ENCODE measurements around the gene FGD5. TPM values are rescaled to one million over a fixed set of nuclear protein-coding genes. Genes with fewer than 3 reads are reported as not detected.

Gene FGD5
- total and polyA plus RNA-seq, 9 of the 15 experiments (the other 6 are each of a cell fraction or from before 2014, with no cell fraction given) = 0.18 TPM; not detected in 8

GRCh38 chr3:14836049-14836468, 17.3 kb downstream of the FGD5 start (continued):
- no peak for TF ChIP-seq BRF2 (IDR thresholded peaks at IDR 0.05; ENCODE audit: borderline replicate concordance, insufficient read depth, insufficient read length)
- no peak for TF ChIP-seq GABPB2 (CRISPR knock-in tag; conservative IDR thresholded peaks at IDR 0.05)
- no peak for TF ChIP-seq WHSC1 (IDR thresholded peaks at IDR 0.05; ENCODE audit: low read length)
- TF ChIP-seq E2F6 (IDR thresholded peaks at IDR 0.05; ENCODE audit: borderline replicate concordance in 1 of 2, extremely low read depth in 1 of 2, insufficient read depth in 1 of 2, insufficient read length in 1 of 2, low read depth in 1 of 2, low read length in 1 of 2, poor library complexity in 1 of 2, severe bottlenecking in 1 of 2) = peak; percentile 31 to 56
- TF ChIP-seq DPF2 (IDR thresholded peaks at IDR 0.05) = peak; percentile 87
- TF ChIP-seq HNRNPUL1 (IDR thresholded peaks at IDR 0.05; ENCODE audit: low read length) = no peak
- no peak for TF ChIP-seq HIVEP1 (CRISPR knock-in tag; IDR thresholded peaks at IDR 0.05)
- TF ChIP-seq PHF21A (IDR thresholded peaks at IDR 0.05; ENCODE audit: borderline replicate concordance, low read depth) = no peak
- TF ChIP-seq, protein P1, sequence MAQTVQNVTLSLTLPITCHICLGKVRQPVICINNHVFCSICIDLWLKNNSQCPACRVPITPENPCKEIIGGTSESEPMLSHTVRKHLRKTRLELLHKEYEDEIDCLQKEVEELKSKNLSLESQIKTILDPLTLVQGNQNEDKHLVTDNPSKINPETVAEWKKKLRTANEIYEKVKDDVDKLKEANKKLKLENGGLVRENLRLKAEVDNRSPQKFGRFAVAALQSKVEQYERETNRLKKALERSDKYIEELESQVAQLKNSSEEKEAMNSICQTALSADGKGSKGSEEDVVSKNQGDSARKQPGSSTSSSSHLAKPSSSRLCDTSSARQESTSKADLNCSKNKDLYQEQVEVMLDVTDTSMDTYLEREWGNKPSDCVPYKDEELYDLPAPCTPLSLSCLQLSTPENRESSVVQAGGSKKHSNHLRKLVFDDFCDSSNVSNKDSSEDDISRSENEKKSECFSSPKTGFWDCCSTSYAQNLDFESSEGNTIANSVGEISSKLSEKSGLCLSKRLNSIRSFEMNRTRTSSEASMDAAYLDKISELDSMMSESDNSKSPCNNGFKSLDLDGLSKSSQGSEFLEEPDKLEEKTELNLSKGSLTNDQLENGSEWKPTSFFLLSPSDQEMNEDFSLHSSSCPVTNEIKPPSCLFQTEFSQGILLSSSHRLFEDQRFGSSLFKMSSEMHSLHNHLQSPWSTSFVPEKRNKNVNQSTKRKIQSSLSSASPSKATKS (CRISPR knock-in tag; IDR thresholded peaks at IDR 0.05) = no peak
- no peak for TF ChIP-seq POU5F1 (IDR thresholded peaks at IDR 0.05; ENCODE audit: borderline replicate concordance, low read depth, low read length, partially characterized antibody)
- peak in 1 of 2 experiments; percentile 34; a peak in 2 of 4 replicates for TF ChIP-seq NRF1 (conservative IDR thresholded peaks at IDR 0.05 in 1 of 2, IDR thresholded peaks at IDR 0.05 in 1 of 2)
- TF ChIP-seq BHLHE40 (IDR thresholded peaks at IDR 0.05; ENCODE audit: low read length) = peak; percentile 52; the same call in 1 of the 2 replicates
- no peak for TF ChIP-seq POLR3G (IDR thresholded peaks at IDR 0.05; ENCODE audit: extremely low read depth, insufficient read length, insufficient replicate concordance)
- no peak for TF ChIP-seq PHB (CRISPR knock-in tag; IDR thresholded peaks at IDR 0.05)
- TF ChIP-seq CBX1 (IDR thresholded peaks at IDR 0.05; ENCODE audit: low read depth) = no peak
- TF ChIP-seq PHTF2 (CRISPR knock-in tag; IDR thresholded peaks at IDR 0.05) = no peak
- TF ChIP-seq TCF7 (IDR thresholded peaks at IDR 0.05; ENCODE audit: borderline replicate concordance) = no peak
- peak; percentile 82; the same call in 1 of the 2 replicates for TF ChIP-seq KLF1 (tag; IDR thresholded peaks at IDR 0.05)
- peak; percentile 88 for TF ChIP-seq CEBPG (CRISPR knock-in tag; IDR thresholded peaks at IDR 0.05)
- no peak; a peak in 2 of 4 replicates for TF ChIP-seq CEBPG (tag; conservative IDR thresholded peaks at IDR 0.05 in 1 of 2, IDR thresholded peaks at IDR 0.05 in 1 of 2)
- no peak for TF ChIP-seq ZNF23 (CRISPR knock-in tag; IDR thresholded peaks at IDR 0.05)
- TF ChIP-seq ARID2 (IDR thresholded peaks at IDR 0.05) = no peak
- TF ChIP-seq, protein P2, sequence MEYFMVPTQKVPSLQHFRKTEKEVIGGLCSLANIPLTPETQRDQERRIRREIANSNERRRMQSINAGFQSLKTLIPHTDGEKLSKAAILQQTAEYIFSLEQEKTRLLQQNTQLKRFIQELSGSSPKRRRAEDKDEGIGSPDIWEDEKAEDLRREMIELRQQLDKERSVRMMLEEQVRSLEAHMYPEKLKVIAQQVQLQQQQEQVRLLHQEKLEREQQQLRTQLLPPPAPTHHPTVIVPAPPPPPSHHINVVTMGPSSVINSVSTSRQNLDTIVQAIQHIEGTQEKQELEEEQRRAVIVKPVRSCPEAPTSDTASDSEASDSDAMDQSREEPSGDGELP (CRISPR knock-in tag; IDR thresholded peaks at IDR 0.05; ENCODE audit: borderline replicate concordance) = peak; percentile 64; the same call in 1 of the 2 replicates
- no peak for TF ChIP-seq GATAD2B (IDR thresholded peaks at IDR 0.05; ENCODE audit: borderline replicate concordance)
- no peak for TF ChIP-seq SAFB (IDR thresholded peaks at IDR 0.05; ENCODE audit: borderline replicate concordance, low read depth, low read length)
- no peak for TF ChIP-seq ZNF24 (IDR thresholded peaks at IDR 0.05)
- no peak for TF ChIP-seq ZNF316 (IDR thresholded peaks at IDR 0.05)
- no peak for TF ChIP-seq TARDBP (IDR thresholded peaks at IDR 0.05)

All from K562 (cell line).